Neutrophil (primary cell): Measurements from ENCODE around the gene BCL11A.

ENCODE experiments used
- H3K27ac ChIP-seq: fragments of 200-600 bp; sonication (generic); 2 replicates; pipeline ENCODE4 v1.5.1; 2016; ENCODE audit warnings: mild to moderate bottlenecking, moderate library complexity
- H3K27me3 ChIP-seq: fragments of 200-600 bp; sonication (generic); 2 replicates; pipeline ENCODE4 v1.6.0; 2016; ENCODE audit warnings: mild to moderate bottlenecking
- H3K36me3 ChIP-seq: fragments of 200-600 bp; sonication (generic); 2 replicates; pipeline ENCODE4 v1.5.1; 2017
- H3K4me1 ChIP-seq, 2 experiments: fragments of 200-600 bp in 1 of 2; sonication (generic) in 1 of 2; 1 replicate in 1 of 2; 2 replicates in 1 of 2; pipeline versions ENCODE4 v1.5.1 to v1.6.1; 2013 to 2016; ENCODE audit warnings: low read depth in 1 of 2, low read length in 1 of 2, mild to moderate bottlenecking in 1 of 2, moderate library complexity in 1 of 2; ENCODE audit not compliant: control insufficient read depth in 1 of 2, insufficient read depth in 1 of 2
- H3K4me3 ChIP-seq, 2 experiments: fragments of 200-600 bp in 1 of 2; sonication (generic) in 1 of 2; 1 replicate in 1 of 2; 2 replicates in 1 of 2; pipeline ENCODE4 v1.5.1; 2013 to 2016; ENCODE audit warnings: low read depth in 1 of 2, low read length in 1 of 2, mild to moderate bottlenecking in 1 of 2, moderate library complexity in 1 of 2
- H3K9me3 ChIP-seq: fragments of 200-600 bp; sonication (generic); 2 replicates; pipeline ENCODE4 v1.5.1; 2016
- CTCF ChIP-seq: fragments of 200-600 bp; sonication (generic); IDR thresholded peaks from 2 replicates; pipeline ENCODE4 v1.5.1; 2016; ENCODE audit warnings: antibody characterized with exemption

BCL11A gene

DNA sequence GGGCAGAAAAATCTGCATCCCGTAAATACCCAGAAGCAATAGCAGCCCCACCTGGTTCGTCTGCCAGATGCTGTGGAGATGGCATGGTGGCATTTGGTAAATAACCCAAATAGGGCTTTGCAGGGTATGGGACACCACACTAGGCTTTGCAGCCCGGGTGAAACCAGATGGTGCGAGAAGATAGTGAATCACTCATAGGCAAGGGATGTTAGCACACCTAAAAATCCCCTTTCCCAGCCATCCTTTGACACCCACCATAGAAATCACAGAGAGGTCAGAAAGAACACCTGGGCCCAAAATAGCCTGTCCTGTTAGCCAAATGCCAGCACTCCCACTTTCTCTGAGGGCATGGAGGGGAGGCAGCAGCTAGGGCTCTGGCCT, 47.6 kb downstream of the BCL11A start:
- H3K4me3 ChIP-seq: no peak overlapping the region
- peak overlapping the region; percentile 88 for H3K27ac ChIP-seq
- H3K4me1 ChIP-seq: peaks cover 67 to 75% of the 10 kb centered on the region in 2 experiments
- no peak for TF ChIP-seq CTCF
- H3K27me3 ChIP-seq: no peaks in the 10 kb centered on the region
- no peaks in the 10 kb centered on the region for H3K36me3 ChIP-seq
- no peaks in the 10 kb centered on the region for H3K9me3 ChIP-seq

- H3K36me3 ChIP-seq: no peaks in the 10 kb centered on the region
- no peak for TF ChIP-seq CTCF
- no peaks in the 10 kb centered on the region for H3K27me3 ChIP-seq
- no peak overlapping the region for H3K4me3 ChIP-seq
- H3K27ac ChIP-seq: peak overlapping the region; percentile 88
- peaks cover 65 to 74% of the 10 kb centered on the region in 2 experiments for H3K4me1 ChIP-seq
- H3K9me3 ChIP-seq: no peaks in the 10 kb centered on the region
Observed at GRCh38 chr2:60505240-60505879, 48.1 kb downstream of the BCL11A start.

DNA sequence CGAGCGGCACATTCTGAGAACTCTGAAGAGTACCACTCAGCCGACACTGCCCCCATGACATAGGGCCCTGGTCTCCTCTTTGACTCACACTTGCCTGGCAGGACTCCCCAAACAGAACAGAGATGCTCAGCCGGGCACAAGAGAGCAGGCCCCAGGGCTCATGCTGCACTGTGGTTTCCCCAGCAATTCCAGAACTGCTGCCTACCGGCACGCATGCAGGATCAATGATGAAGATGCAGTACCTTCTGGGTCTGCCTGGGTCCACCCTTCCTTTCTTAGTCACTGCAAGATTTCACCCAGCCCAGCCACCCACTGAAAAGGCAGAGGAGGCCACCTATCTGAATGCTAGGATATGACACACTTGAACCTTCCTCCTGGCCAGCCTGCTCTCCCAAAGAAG, 49.4 kb downstream of the BCL11A start:
- peaks cover 65 to 77% of the 10 kb centered on the region in 2 experiments for H3K4me1 ChIP-seq
- H3K9me3 ChIP-seq: no peaks in the 10 kb centered on the region
- no peak for TF ChIP-seq CTCF
- H3K4me3 ChIP-seq: no peak overlapping the region
- H3K27me3 ChIP-seq: no peaks in the 10 kb centered on the region
- H3K36me3 ChIP-seq: no peaks in the 10 kb centered on the region
- H3K27ac ChIP-seq: peak overlapping the region; percentile 88

- H3K4me3 ChIP-seq: no peak overlapping the region
- H3K4me1 ChIP-seq: peaks cover 61 to 70% of the 10 kb centered on the region in 2 experiments
- no peaks in the 10 kb centered on the region for H3K9me3 ChIP-seq
- no peaks in the 10 kb centered on the region for H3K27me3 ChIP-seq
- TF ChIP-seq CTCF: no peak
- H3K27ac ChIP-seq: no peak overlapping the region
- H3K36me3 ChIP-seq: no peaks in the 10 kb centered on the region
Observed at GRCh38 chr2:60502144-60502543, 51.3 kb downstream of the BCL11A start.

DNA sequence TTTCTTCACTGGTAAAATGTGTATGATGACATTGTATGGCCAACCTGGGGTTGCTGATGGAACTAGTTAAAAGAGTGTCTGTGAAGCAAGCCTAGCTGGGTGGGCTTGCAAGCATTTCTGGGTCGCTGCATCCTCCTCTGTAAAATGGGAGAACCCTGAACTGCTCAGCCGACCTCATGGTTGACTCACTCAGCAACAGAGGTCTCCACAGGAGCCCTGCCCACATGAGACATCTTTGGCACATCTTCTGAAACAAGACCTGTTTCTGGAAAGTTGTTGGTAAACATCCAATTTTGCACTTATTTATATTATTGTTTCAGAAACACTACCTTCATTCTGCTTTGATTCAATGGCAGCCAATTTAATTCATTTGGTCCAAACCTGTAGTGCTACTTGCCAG, 52.6 kb downstream of the BCL11A start:
- H3K4me1 ChIP-seq: peaks cover 53 to 63% of the 10 kb centered on the region in 2 experiments
- H3K36me3 ChIP-seq: no peaks in the 10 kb centered on the region
- H3K4me3 ChIP-seq: no peak overlapping the region
- H3K27me3 ChIP-seq: no peaks in the 10 kb centered on the region
- no peaks in the 10 kb centered on the region for H3K9me3 ChIP-seq
- no peak for TF ChIP-seq CTCF
- no peak overlapping the region for H3K27ac ChIP-seq
